ENCODE measurements around the gene CGNL1.

CGNL1 gene

DNA sequence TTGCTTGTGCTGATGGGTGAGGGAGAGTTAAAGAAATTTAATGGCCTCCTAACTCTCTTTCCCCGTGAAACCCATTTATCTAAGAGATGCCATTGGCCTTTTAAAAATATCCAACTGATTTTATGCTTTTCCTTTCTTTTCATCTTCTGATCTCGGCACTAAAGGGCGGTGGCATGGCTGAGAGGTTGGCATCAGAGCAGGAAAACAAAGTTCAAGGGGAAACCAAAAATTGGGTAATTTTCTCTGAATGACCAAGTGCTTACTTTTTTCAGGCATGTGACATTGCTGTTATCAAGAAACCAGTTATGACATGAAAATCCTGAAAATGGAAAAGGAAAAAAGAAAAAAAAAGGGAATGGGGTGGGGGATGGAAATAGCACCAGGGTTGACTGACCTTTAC is 3.2 kb downstream of the CGNL1 start:
- no peaks in the 10 kb centered on the region for H4K20me1 ChIP-seq (ENCODE audit: insufficient read depth, low read length, poor library complexity, severe bottlenecking)
- peak overlapping the region; percentile 45; the same call in 1 of the 2 replicates for H2AFZ ChIP-seq (ENCODE audit: low read length)
- no peak overlapping the region for H3K4me2 ChIP-seq (ENCODE audit: low read depth, low read length, poor library complexity, severe bottlenecking)
- H3K9me2 ChIP-seq (replicated peaks; ENCODE audit: low read depth, low read length), result no peaks in the 10 kb centered on the region
- no peaks in the 10 kb centered on the region for H3K27me3 ChIP-seq (ENCODE audit: insufficient read depth, low read length, poor library complexity, severe bottlenecking)
- H3K9ac ChIP-seq (ENCODE audit: low read depth, low read length, poor library complexity, severe bottlenecking), result no peak overlapping the region
- H3K4me1 ChIP-seq (ENCODE audit: insufficient read depth, low read length, poor library complexity, severe bottlenecking), result peaks cover 4% of the 10 kb centered on the region
- H3F3A ChIP-seq (ENCODE audit: low read depth), result no peaks in the 10 kb centered on the region
- no peaks in the 10 kb centered on the region for H3K9me3 ChIP-seq (ENCODE audit: insufficient read depth, low read depth, low read length)
- H3K36me3 ChIP-seq (ENCODE audit: insufficient read depth, low read length), result no peaks in the 10 kb centered on the region
- H3K4me3 ChIP-seq (ENCODE audit: low read length, poor library complexity, severe bottlenecking), result no peak overlapping the region
- no peaks in the 10 kb centered on the region for H3K79me2 ChIP-seq (ENCODE audit: insufficient read depth, low read length)
- no peak for TF ChIP-seq EZH2phosphoT487 (IDR thresholded peaks at IDR 0.05; ENCODE audit: borderline replicate concordance)
- TF ChIP-seq, protein P1, sequence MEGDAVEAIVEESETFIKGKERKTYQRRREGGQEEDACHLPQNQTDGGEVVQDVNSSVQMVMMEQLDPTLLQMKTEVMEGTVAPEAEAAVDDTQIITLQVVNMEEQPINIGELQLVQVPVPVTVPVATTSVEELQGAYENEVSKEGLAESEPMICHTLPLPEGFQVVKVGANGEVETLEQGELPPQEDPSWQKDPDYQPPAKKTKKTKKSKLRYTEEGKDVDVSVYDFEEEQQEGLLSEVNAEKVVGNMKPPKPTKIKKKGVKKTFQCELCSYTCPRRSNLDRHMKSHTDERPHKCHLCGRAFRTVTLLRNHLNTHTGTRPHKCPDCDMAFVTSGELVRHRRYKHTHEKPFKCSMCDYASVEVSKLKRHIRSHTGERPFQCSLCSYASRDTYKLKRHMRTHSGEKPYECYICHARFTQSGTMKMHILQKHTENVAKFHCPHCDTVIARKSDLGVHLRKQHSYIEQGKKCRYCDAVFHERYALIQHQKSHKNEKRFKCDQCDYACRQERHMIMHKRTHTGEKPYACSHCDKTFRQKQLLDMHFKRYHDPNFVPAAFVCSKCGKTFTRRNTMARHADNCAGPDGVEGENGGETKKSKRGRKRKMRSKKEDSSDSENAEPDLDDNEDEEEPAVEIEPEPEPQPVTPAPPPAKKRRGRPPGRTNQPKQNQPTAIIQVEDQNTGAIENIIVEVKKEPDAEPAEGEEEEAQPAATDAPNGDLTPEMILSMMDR (conservative IDR thresholded peaks at IDR 0.05; ENCODE audit: low read length), result no peak

DNA sequence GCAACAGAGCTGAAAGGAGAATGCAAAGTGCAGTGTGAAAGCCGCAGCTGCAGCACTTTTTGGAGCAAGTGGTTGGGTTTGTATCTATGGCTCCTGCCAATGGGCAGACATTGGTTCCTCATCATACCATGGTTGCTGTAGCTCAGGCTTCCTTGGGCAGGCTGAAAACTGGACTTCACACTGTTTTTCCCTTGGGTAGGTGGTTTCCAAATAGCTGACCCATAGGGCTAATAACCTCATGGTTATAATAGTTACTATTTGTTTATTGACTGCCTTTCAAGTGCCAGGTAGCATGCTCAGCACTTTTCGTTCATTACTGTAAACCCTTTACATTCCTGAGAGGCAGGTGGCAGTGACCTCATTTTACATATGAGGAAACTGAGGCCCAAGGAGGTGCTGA is 4.5 kb downstream of the CGNL1 start:
- TF ChIP-seq, protein P1 (conservative IDR thresholded peaks at IDR 0.05; ENCODE audit: low read length), result no peak
- TF ChIP-seq EZH2phosphoT487 (IDR thresholded peaks at IDR 0.05; ENCODE audit: borderline replicate concordance), result no peak
- Histone ChIP-seq H3K4me2 (ENCODE audit: low read depth, low read length, poor library complexity, severe bottlenecking) (no peak overlapping the region), H3K79me2 (ENCODE audit: insufficient read depth, low read length) (no peaks in the 10 kb centered on the region)

DNA sequence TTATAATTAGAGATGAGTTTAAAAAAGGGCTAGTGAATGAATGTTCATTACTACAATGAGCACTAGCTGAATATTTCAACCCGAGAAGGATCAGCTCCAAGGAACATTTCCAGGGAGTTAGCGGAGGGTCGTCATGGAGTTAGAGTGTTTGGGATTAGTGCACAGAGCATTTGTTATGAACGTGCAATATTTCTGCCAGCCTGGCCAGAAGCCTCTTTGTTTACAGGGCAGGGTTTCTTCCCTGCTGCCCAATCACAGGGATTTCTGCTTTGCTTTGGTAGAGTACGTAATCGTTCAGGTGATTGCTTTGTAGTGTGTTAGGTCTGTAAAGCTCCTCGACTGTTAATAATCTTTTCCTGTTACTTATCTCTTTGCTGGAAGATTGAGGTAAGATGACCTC is 5.9 kb downstream of the CGNL1 start:
- no peak overlapping the region for H3K4me3 ChIP-seq (ENCODE audit: low read length, poor library complexity, severe bottlenecking)
- H3K36me3 ChIP-seq (ENCODE audit: insufficient read depth, low read length), result no peaks in the 10 kb centered on the region
- no peaks in the 10 kb centered on the region for H3K27me3 ChIP-seq (ENCODE audit: insufficient read depth, low read length, poor library complexity, severe bottlenecking)
- H2AFZ ChIP-seq (ENCODE audit: low read length), result no peak overlapping the region
- no peaks in the 10 kb centered on the region for H3F3A ChIP-seq (ENCODE audit: low read depth)
- peaks cover 4% of the 10 kb centered on the region for H3K4me1 ChIP-seq (ENCODE audit: insufficient read depth, low read length, poor library complexity, severe bottlenecking)
- no peaks in the 10 kb centered on the region for H3K79me2 ChIP-seq (ENCODE audit: insufficient read depth, low read length)
- no peaks in the 10 kb centered on the region for H3K9me3 ChIP-seq (ENCODE audit: insufficient read depth, low read depth, low read length)
- no peaks in the 10 kb centered on the region for H3K9me2 ChIP-seq (replicated peaks; ENCODE audit: low read depth, low read length)
- TF ChIP-seq, protein P1 (conservative IDR thresholded peaks at IDR 0.05; ENCODE audit: low read length), result no peak
- no peak for TF ChIP-seq EZH2phosphoT487 (IDR thresholded peaks at IDR 0.05; ENCODE audit: borderline replicate concordance)
- H3K9ac ChIP-seq (ENCODE audit: low read depth, low read length, poor library complexity, severe bottlenecking), result no peak overlapping the region
- no peak overlapping the region for H3K4me2 ChIP-seq (ENCODE audit: low read depth, low read length, poor library complexity, severe bottlenecking)
- H4K20me1 ChIP-seq (ENCODE audit: insufficient read depth, low read length, poor library complexity, severe bottlenecking), result no peaks in the 10 kb centered on the region

More for the DNA sequence above, 4.5 kb downstream of the CGNL1 start:
- no peaks in the 10 kb centered on the region for H3K9me2 ChIP-seq (replicated peaks; ENCODE audit: low read depth, low read length)
- H3K27me3 ChIP-seq (ENCODE audit: insufficient read depth, low read length, poor library complexity, severe bottlenecking), result no peaks in the 10 kb centered on the region
- no peak overlapping the region for H2AFZ ChIP-seq (ENCODE audit: low read length)
- peaks cover 4% of the 10 kb centered on the region for H3K4me1 ChIP-seq (ENCODE audit: insufficient read depth, low read length, poor library complexity, severe bottlenecking)
- no peaks in the 10 kb centered on the region for H3K36me3 ChIP-seq (ENCODE audit: insufficient read depth, low read length)
- no peaks in the 10 kb centered on the region for H4K20me1 ChIP-seq (ENCODE audit: insufficient read depth, low read length, poor library complexity, severe bottlenecking)
- H3K9me3 ChIP-seq (ENCODE audit: insufficient read depth, low read depth, low read length), result no peaks in the 10 kb centered on the region
- H3K9ac ChIP-seq (ENCODE audit: low read depth, low read length, poor library complexity, severe bottlenecking), result no peak overlapping the region
- H3K4me3 ChIP-seq (ENCODE audit: low read length, poor library complexity, severe bottlenecking), result no peak overlapping the region
- H3F3A ChIP-seq (ENCODE audit: low read depth), result no peaks in the 10 kb centered on the region

Data from Loucy (cell line).